NCI-H1105 treated with DMSO at 0.1 percent for 48 hours (cell line): ENCODE measurements around the gene C1QTNF6.

Experiments
- DNase-seq: peaks from one replicate; lab custom pipeline; 2025; lab: John Stamatoyannopoulos, UW

C1QTNF6 gene

GRCh38 chr22:37141971-37142370 lies 46.1 kb downstream of the C1QTNF6 start:
- DNase-seq = no peak

GRCh38 chr22:37141476-37141875 lies 46.6 kb downstream of the C1QTNF6 start:
- DNase-seq = no peak

GRCh38 chr22:37140686-37141323 lies 47.2 kb downstream of the C1QTNF6 start:
- DNase-seq = no peak

GRCh38 chr22:37139762-37140161 lies 48.3 kb downstream of the C1QTNF6 start:
- no peak for DNase-seq

GRCh38 chr22:37138849-37139561 lies 49.0 kb downstream of the C1QTNF6 start:
- DNase-seq = no peak

GRCh38 chr22:37137903-37138665 lies 50.0 kb downstream of the C1QTNF6 start:
- no peak for DNase-seq

GRCh38 chr22:37137131-37137530 lies 50.9 kb downstream of the C1QTNF6 start:
- no peak for DNase-seq

GRCh38 chr22:37135023-37135422 lies 53.0 kb downstream of the C1QTNF6 start:
- no peak for DNase-seq

GRCh38 chr22:37133304-37134018 lies 54.6 kb downstream of the C1QTNF6 start:
- no peak for DNase-seq

GRCh38 chr22:37132773-37133172 lies 55.3 kb downstream of the C1QTNF6 start:
- DNase-seq = no peak
